Measurements from ENCODE around the gene SAFB.

GRCh38 chr19:5655412-5655811 is 32.5 kb downstream of the SAFB start:
- TF ChIP-seq, protein P1, sequence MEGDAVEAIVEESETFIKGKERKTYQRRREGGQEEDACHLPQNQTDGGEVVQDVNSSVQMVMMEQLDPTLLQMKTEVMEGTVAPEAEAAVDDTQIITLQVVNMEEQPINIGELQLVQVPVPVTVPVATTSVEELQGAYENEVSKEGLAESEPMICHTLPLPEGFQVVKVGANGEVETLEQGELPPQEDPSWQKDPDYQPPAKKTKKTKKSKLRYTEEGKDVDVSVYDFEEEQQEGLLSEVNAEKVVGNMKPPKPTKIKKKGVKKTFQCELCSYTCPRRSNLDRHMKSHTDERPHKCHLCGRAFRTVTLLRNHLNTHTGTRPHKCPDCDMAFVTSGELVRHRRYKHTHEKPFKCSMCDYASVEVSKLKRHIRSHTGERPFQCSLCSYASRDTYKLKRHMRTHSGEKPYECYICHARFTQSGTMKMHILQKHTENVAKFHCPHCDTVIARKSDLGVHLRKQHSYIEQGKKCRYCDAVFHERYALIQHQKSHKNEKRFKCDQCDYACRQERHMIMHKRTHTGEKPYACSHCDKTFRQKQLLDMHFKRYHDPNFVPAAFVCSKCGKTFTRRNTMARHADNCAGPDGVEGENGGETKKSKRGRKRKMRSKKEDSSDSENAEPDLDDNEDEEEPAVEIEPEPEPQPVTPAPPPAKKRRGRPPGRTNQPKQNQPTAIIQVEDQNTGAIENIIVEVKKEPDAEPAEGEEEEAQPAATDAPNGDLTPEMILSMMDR (conservative IDR thresholded peaks at IDR 0.05): no peak
- no peak for TF ChIP-seq EZH2 (IDR thresholded peaks at IDR 0.05; ENCODE audit: low read depth)

Data from PC-9 (cell line).